Measurements from ENCODE around the gene PRR5.

DNA sequence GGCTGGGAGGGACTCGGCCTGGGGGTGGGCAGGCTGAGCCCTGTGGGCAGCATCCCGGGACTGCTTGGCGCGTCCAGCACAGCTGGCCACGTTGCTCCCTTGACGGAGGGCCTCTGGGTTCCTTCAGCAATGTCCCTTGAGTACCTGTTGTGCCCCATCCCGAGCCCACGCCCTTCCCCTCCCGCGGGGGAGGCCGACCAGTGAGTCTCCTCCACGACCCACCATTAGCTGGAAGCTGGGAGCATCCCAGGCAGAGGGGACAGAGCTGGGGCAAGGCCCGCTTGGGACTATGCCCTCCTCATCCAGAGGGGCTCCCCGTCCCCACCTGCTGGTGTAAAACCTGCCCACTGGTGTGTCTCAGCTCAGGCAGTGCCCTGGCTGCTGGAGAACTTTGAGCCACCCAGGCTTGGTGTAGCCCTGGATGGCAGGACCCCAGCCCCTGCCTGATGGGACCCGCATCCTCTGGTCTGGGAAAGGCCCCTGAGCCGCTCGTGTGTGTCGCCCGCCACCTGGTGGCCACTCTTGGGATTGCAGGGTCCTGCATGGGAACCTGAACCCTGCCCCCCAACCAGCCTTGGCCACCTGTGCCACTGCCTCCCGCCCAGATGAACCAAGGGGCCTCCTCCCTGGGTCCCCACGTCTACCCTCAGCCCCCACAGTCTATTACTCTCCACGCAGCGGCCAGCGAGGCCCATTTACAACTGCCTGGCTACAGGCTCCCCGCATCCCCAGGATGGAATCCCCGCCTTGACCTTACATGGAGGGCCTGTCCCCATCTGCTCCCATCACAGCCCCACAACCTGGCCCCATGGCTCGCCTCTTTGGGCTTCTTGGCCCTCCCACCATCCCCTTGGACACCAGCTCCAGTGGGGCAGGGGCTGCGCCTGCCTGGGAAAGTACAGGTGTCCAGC lies 33.8 kb downstream of the PRR5 start:
- TF ChIP-seq EP300 (IDR thresholded peaks at IDR 0.05; ENCODE audit: borderline replicate concordance in 1 of 2, low read depth in 1 of 2, low read length in 1 of 2) (no peak), RAD21 (IDR thresholded peaks at IDR 0.05; ENCODE audit: low read length) (peak; percentile 92), FOXJ3 (CRISPR knock-in tag; IDR thresholded peaks at IDR 0.05) (no peak), EZH2phosphoT487 (IDR thresholded peaks at IDR 0.05; ENCODE audit: borderline replicate concordance, low read depth) (no peak), FOXM1 (IDR thresholded peaks at IDR 0.05; ENCODE audit: low read depth) (no peak), RFX5 (IDR thresholded peaks at IDR 0.05; ENCODE audit: low read length) (no peak), SIN3A (IDR thresholded peaks at IDR 0.05; ENCODE audit: borderline replicate concordance, low read depth, low read length) (no peak), CHD2 (IDR thresholded peaks at IDR 0.05; ENCODE audit: low read length, partially characterized antibody) (peak; percentile 43)
- TF ChIP-seq, protein P1, sequence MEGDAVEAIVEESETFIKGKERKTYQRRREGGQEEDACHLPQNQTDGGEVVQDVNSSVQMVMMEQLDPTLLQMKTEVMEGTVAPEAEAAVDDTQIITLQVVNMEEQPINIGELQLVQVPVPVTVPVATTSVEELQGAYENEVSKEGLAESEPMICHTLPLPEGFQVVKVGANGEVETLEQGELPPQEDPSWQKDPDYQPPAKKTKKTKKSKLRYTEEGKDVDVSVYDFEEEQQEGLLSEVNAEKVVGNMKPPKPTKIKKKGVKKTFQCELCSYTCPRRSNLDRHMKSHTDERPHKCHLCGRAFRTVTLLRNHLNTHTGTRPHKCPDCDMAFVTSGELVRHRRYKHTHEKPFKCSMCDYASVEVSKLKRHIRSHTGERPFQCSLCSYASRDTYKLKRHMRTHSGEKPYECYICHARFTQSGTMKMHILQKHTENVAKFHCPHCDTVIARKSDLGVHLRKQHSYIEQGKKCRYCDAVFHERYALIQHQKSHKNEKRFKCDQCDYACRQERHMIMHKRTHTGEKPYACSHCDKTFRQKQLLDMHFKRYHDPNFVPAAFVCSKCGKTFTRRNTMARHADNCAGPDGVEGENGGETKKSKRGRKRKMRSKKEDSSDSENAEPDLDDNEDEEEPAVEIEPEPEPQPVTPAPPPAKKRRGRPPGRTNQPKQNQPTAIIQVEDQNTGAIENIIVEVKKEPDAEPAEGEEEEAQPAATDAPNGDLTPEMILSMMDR (IDR thresholded peaks at IDR 0.05), result peak; percentile 87
- TF ChIP-seq, protein P2, sequence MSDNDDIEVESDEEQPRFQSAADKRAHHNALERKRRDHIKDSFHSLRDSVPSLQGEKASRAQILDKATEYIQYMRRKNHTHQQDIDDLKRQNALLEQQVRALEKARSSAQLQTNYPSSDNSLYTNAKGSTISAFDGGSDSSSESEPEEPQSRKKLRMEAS (IDR thresholded peaks at IDR 0.05; ENCODE audit: low read depth), result no peak
- TF ChIP-seq, protein P3, sequence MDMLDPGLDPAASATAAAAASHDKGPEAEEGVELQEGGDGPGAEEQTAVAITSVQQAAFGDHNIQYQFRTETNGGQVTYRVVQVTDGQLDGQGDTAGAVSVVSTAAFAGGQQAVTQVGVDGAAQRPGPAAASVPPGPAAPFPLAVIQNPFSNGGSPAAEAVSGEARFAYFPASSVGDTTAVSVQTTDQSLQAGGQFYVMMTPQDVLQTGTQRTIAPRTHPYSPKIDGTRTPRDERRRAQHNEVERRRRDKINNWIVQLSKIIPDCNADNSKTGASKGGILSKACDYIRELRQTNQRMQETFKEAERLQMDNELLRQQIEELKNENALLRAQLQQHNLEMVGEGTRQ (IDR thresholded peaks at IDR 0.05; ENCODE audit: borderline replicate concordance, low read depth, low read length), result no peak
- TF ChIP-seq, protein P4, sequence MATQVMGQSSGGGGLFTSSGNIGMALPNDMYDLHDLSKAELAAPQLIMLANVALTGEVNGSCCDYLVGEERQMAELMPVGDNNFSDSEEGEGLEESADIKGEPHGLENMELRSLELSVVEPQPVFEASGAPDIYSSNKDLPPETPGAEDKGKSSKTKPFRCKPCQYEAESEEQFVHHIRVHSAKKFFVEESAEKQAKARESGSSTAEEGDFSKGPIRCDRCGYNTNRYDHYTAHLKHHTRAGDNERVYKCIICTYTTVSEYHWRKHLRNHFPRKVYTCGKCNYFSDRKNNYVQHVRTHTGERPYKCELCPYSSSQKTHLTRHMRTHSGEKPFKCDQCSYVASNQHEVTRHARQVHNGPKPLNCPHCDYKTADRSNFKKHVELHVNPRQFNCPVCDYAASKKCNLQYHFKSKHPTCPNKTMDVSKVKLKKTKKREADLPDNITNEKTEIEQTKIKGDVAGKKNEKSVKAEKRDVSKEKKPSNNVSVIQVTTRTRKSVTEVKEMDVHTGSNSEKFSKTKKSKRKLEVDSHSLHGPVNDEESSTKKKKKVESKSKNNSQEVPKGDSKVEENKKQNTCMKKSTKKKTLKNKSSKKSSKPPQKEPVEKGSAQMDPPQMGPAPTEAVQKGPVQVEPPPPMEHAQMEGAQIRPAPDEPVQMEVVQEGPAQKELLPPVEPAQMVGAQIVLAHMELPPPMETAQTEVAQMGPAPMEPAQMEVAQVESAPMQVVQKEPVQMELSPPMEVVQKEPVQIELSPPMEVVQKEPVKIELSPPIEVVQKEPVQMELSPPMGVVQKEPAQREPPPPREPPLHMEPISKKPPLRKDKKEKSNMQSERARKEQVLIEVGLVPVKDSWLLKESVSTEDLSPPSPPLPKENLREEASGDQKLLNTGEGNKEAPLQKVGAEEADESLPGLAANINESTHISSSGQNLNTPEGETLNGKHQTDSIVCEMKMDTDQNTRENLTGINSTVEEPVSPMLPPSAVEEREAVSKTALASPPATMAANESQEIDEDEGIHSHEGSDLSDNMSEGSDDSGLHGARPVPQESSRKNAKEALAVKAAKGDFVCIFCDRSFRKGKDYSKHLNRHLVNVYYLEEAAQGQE (IDR thresholded peaks at IDR 0.05; ENCODE audit: low read depth, low read length), result no peak
